Measurements from ENCODE around the gene PRKACA.

Gene PRKACA

DNA sequence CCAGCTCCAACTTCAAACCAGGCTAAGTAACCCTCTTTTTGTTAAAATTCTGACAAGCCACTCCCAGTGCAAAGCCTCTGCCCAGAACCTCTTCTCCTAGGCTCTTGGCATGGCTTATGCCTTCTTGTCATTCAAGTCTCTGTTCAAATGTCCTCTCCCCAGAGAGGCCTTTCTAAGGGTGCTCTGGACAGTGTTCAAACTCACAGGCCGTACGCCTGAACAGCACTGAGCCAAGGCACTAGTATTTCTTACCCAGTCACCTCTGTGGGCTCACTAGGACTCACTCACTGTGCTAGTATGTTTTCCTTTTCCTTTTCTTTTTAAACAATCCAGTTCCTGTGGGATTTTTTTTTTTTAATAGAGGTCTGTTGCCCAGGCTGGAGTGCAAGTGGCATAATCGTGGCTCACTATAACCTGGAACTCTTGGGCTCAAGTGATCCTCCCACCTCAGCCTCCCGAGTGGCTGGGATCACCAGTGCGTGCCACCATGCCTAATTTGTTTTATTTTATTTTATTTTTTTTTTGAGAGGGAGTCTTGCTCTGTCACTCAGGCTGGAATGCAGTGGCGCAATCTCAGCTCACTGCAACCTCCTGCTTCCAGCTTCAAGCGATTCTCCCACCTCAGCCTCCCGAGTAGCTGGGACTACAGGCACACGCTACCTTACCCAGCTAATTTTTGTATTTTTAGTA lies 21.2 kb upstream of the PRKACA start:
- H3K4me3 ChIP-seq (ENCODE audit: low read length): no peak overlapping the region
- TF ChIP-seq, protein P1, sequence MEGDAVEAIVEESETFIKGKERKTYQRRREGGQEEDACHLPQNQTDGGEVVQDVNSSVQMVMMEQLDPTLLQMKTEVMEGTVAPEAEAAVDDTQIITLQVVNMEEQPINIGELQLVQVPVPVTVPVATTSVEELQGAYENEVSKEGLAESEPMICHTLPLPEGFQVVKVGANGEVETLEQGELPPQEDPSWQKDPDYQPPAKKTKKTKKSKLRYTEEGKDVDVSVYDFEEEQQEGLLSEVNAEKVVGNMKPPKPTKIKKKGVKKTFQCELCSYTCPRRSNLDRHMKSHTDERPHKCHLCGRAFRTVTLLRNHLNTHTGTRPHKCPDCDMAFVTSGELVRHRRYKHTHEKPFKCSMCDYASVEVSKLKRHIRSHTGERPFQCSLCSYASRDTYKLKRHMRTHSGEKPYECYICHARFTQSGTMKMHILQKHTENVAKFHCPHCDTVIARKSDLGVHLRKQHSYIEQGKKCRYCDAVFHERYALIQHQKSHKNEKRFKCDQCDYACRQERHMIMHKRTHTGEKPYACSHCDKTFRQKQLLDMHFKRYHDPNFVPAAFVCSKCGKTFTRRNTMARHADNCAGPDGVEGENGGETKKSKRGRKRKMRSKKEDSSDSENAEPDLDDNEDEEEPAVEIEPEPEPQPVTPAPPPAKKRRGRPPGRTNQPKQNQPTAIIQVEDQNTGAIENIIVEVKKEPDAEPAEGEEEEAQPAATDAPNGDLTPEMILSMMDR (conservative IDR thresholded peaks at IDR 0.05; ENCODE audit: low read length): no peak
- no peak for DNase-seq (ENCODE audit: low read depth)

DNA sequence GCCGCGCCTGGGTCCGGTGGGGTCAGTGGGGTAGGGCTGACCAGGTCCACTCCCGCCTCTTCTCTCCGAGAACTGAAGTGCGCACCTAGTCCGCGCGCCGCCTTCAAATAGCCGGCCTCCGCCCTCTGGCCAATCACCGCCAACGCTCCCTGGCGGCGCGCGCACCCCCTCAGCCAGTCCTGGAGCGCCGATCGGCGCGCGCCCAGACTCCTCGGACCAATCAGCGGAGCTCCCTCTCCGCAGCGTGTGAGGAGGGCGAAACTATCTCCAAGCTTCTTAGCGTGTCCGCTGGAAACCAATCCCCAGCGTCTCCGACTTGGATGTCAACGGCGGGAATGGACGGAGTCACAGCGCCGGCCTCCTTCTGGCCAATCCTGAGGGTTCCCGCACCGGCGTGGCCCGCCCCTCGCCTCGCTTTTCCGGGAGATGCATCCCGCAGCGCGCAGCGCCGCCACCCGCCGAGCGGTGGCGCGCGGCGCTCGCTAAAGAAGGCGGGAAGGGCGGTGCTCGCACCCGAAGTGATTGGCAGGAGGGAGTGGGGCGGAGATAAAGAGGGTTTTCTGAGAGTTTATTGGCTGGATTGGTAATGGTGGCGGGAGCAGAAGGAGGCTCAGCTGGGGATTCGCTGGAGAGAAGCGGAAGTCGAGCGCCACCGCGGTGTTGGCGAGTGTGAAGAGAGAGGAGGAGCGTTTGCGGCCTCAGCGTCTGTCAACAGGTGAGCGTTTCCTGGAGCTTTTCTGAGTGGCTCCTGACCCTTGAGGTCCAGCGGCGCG lies 19.1 kb upstream of the PRKACA start, which contains the start of gene ASF1B:
Gene ASF1B, minus strand, starts transcription at position 81 of the 773 bp plus-strand sequence. CDS start 133 bp downstream, outside the sequence.
- H3K4me3 ChIP-seq (ENCODE audit: low read length): peak within 1 kb of the TSS; percentile 84
- peak; percentile 100 for DNase-seq (ENCODE audit: low read depth)
- TF ChIP-seq, protein P1 (conservative IDR thresholded peaks at IDR 0.05; ENCODE audit: low read length): peak; percentile 57

DNA sequence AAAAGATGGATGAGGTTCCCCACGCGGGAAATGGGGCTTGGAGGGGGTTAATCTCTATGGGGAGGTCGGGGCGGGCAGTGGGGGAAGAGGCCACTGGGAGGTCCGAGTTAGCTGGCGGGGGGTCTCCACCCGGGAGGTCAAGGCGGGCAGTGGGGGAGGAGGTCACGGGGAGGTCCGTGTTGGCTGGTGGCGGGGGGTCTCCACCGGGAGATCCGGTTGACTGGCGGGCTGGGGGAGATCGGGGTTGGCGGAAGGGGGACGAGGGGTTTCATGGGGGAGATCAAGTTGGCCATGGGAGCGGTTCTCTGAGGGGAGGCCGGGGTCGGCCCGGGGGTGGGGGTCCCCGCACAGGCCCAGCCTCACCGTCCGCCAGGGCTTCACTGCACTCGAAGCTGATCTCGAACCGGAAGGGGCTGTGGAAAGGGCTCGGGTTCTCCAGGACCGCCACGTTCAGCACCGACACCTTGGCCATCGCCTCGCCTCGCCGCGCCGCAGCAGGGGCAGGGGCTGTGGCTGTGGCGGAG lies 18.5 kb upstream of the PRKACA start:
- peak overlapping the region; percentile 71 for H3K4me3 ChIP-seq (ENCODE audit: low read length)
- TF ChIP-seq, protein P1 (conservative IDR thresholded peaks at IDR 0.05; ENCODE audit: low read length): no peak
- no peak for DNase-seq (ENCODE audit: low read depth)

DNA sequence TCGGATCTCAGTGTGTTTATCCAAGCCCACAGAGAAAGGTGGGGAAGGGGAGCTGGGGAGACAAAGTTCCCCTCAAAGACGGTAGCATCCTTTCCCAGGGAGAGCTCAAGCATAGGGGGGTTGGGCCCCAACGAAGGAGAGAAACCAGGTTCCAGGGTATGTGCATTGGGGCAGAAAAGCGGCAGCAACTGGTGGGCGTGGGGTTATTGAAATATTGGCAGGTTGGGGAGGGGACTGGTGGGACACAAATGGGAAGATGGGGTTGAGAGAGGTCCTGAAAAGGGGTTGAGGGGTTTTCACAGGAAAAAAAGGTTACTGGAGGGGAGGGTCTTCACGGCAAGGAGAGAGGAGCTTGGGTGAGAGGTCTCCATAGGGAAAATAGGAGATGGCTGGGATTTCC lies 17.8 kb upstream of the PRKACA start:
- TF ChIP-seq, protein P1 (conservative IDR thresholded peaks at IDR 0.05; ENCODE audit: low read length): no peak
- no peak for DNase-seq (ENCODE audit: low read depth)
- H3K4me3 ChIP-seq (ENCODE audit: low read length): peak overlapping the region; percentile 71

DNA sequence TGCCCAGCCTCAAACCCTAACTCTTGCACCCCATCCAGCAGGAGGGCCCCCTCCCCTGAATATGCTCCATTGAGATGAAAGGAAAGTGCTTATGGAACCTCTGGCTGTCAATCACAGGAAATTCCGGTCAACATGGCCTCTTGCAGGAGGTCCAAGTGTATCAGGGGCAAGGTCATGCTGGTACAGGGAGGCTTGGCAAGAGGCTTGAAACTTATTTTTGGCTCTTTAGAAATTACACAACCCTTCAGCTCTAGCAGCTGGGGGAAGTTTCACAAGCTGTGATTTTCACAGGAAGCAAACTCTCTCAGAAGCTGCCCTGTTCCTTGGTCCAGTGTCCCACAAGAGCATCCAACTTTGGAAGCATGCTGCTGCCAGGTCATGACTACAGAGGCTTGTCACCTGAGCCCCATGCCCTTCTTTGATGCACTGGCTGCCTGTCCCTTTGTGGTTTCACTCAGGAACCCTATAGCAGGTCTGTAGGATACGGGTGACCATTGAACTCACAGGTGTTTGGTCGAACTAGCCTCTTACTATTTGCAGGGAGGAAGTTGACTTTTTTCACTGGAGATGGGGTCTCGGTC lies 10.5 kb upstream of the PRKACA start:
- TF ChIP-seq, protein P1 (conservative IDR thresholded peaks at IDR 0.05; ENCODE audit: low read length): no peak
- DNase-seq (ENCODE audit: low read depth): peak; percentile 44
- H3K4me3 ChIP-seq (ENCODE audit: low read length): no peak overlapping the region

DNA sequence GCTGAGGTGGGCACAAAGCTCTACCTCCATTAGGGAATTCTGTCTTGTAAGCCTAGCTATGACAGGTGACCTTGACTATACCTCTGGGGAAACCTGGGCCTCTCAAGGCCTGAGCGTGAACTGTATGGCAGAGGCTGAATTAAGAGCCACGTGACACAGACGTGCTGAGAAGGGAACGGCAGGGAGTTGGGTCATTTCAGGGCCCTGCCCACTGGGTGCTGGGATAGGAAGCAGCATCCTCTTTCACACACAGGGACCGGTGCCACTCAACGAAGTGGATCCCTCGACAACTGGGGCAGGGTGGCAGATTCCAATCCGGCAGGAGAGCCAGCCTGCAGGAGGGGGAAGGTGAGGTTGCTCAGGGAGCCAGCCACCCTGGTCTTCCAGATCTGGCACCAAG lies 9.6 kb upstream of the PRKACA start:
- TF ChIP-seq, protein P1 (conservative IDR thresholded peaks at IDR 0.05; ENCODE audit: low read length): no peak
- DNase-seq (ENCODE audit: low read depth): no peak

More for the DNA sequence above, 9.6 kb upstream of the PRKACA start:
- no peak overlapping the region for H3K4me3 ChIP-seq (ENCODE audit: low read length)
